ENCODE results near the gene ENTPD5. TPM values are rescaled to one million over a fixed set of nuclear protein-coding genes. Genes with fewer than 3 reads are reported as not detected.
"Not testable (repeated sequence)": the region's sequence is repeated elsewhere in the genome, so short reads cannot be mapped to it uniquely, and the experiment has no call there.

The ENTPD5 gene
- total RNA-seq, 6 experiments from 2014 or later: 9.0 to 11.7 (median 9.7) TPM

GRCh38 chr14:73942180-73942579, 76.9 kb downstream of the ENTPD5 start:
- Mint-ChIP-seq H3K4me1 (ENCODE audit: low read depth) (peaks cover 12% of the 10 kb centered on the region), H3K9me3 (no peaks in the 10 kb centered on the region), H3K27me3 (ENCODE audit: insufficient read depth) (no peaks in the 10 kb centered on the region; the same call in none of the 2 replicates), H3K4me3 (no peak overlapping the region), H3K27ac (no peak overlapping the region), H3K36me3 (ENCODE audit: low read depth) (peaks cover 3% of the 10 kb centered on the region; the same call in 1 of the 2 replicates)
- DNase-seq: no peak
- TF ChIP-seq, protein P1, sequence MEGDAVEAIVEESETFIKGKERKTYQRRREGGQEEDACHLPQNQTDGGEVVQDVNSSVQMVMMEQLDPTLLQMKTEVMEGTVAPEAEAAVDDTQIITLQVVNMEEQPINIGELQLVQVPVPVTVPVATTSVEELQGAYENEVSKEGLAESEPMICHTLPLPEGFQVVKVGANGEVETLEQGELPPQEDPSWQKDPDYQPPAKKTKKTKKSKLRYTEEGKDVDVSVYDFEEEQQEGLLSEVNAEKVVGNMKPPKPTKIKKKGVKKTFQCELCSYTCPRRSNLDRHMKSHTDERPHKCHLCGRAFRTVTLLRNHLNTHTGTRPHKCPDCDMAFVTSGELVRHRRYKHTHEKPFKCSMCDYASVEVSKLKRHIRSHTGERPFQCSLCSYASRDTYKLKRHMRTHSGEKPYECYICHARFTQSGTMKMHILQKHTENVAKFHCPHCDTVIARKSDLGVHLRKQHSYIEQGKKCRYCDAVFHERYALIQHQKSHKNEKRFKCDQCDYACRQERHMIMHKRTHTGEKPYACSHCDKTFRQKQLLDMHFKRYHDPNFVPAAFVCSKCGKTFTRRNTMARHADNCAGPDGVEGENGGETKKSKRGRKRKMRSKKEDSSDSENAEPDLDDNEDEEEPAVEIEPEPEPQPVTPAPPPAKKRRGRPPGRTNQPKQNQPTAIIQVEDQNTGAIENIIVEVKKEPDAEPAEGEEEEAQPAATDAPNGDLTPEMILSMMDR (IDR thresholded peaks at IDR 0.05): no peak

DNA sequence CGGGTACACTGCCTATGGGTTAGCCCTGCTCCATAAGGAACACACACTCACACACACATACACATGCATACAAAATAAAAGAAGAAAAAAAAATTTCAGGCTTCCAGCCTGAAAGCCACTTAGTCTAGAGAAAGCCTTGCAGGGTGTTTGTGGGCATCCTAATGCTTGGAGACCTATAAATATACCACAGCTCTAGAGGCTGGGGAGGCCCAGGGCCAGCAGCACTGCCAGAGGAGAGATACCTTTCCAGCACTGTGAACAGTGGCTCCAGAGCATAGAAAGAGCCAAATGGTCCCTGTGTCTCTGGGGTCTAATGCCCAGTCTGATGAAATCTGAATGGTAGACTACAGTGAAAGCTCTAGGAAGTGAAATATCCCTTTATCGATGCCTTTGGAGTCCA, 82.1 kb downstream of the ENTPD5 start:
- H3K4me1 Mint-ChIP-seq (ENCODE audit: low read depth): no peaks in the 10 kb centered on the region
- H3K36me3 Mint-ChIP-seq (ENCODE audit: low read depth): peaks cover 19% of the 10 kb centered on the region
- no peak overlapping the region for H3K27ac Mint-ChIP-seq
- H3K9me3 Mint-ChIP-seq: no peaks in the 10 kb centered on the region
- H3K4me3 Mint-ChIP-seq: no peak overlapping the region
- no peaks in the 10 kb centered on the region; the same call in none of the 2 replicates for H3K27me3 Mint-ChIP-seq (ENCODE audit: insufficient read depth)
- TF ChIP-seq, protein P1 (IDR thresholded peaks at IDR 0.05): no peak
- DNase-seq: no peak

DNA sequence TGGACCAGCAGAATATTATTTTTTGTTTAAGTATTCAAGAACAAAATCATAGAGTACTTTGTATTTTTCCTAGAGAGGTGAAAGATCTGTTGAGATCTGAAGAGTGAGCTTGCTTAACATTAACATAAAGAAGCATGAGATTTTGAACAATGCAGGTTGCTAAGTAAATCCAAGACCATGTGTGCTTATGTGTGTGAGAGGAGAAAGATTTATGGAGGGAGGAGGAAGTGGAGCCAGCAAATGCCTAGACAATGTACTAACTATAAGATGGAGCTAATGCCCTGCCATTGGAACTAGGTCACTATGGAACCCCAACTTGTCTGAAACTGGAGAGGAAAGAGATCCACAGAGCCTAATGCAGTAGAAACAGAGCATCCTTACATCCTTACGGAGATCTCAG, 82.5 kb downstream of the ENTPD5 start:
- no peak for DNase-seq
- Mint-ChIP-seq H3K36me3 (ENCODE audit: low read depth) (peaks cover 23% of the 10 kb centered on the region), H3K4me3 (no peak overlapping the region), H3K4me1 (ENCODE audit: low read depth) (no peaks in the 10 kb centered on the region), H3K27me3 (ENCODE audit: insufficient read depth) (no peaks in the 10 kb centered on the region; the same call in none of the 2 replicates), H3K9me3 (no peaks in the 10 kb centered on the region), H3K27ac (no peak overlapping the region; the same call in 1 of the 2 replicates)
- TF ChIP-seq, protein P1 (IDR thresholded peaks at IDR 0.05): no peak

DNA sequence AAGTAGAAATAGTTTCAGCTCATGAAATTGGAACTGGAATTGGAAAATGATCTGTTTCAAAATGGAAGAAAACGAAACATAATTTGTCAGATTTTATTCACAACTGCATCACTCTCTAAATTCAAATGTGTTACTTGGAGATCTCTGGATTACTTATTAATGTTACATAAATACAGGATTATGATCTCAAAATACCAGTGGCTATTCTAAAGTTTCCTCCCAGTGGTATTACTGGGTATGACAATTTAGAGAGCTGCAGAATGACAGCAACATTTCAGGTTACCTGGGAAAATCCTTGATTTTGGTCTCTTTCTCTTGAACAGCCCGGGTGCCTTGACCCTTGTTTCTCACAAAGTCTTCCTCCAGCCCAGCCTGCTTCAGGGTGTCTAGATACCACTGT, 83.4 kb downstream of the ENTPD5 start:
- DNase-seq: no peak
- no peak overlapping the region for H3K4me3 Mint-ChIP-seq
- peaks cover 29% of the 10 kb centered on the region for H3K36me3 Mint-ChIP-seq (ENCODE audit: low read depth)
- H3K27ac Mint-ChIP-seq: no peak overlapping the region
- no peaks in the 10 kb centered on the region; the same call in none of the 2 replicates for H3K27me3 Mint-ChIP-seq (ENCODE audit: insufficient read depth)
- H3K9me3 Mint-ChIP-seq: no peaks in the 10 kb centered on the region
- TF ChIP-seq, protein P1 (IDR thresholded peaks at IDR 0.05): peak; percentile 73
- no peaks in the 10 kb centered on the region for H3K4me1 Mint-ChIP-seq (ENCODE audit: low read depth)

- H3K4me3 Mint-ChIP-seq: no peak overlapping the region
- no peak for DNase-seq
- H3K27ac Mint-ChIP-seq: no peak overlapping the region
- 0 out of 2 replicates have a peak, but pooled peaks cover 4% of the 10 kb centered on the region for H3K4me1 Mint-ChIP-seq (ENCODE audit: low read depth)
- no peaks in the 10 kb centered on the region for H3K27me3 Mint-ChIP-seq (ENCODE audit: insufficient read depth)
- no peaks in the 10 kb centered on the region for H3K9me3 Mint-ChIP-seq
- TF ChIP-seq, protein P1 (IDR thresholded peaks at IDR 0.05): no peak
- H3K36me3 Mint-ChIP-seq (ENCODE audit: low read depth): peaks cover 8% of the 10 kb centered on the region; the same call in 1 of the 2 replicates
Observed at GRCh38 chr14:73924337-73924736, 94.8 kb downstream of the ENTPD5 start.

GRCh38 chr14:73919457-73919856, 99.6 kb downstream of the ENTPD5 start:
- not testable (repeated sequence) for H3K27ac Mint-ChIP-seq; H3K27me3 Mint-ChIP-seq (ENCODE audit: insufficient read depth); H3K4me3 Mint-ChIP-seq; DNase-seq; H3K9me3 Mint-ChIP-seq
- H3K4me1 Mint-ChIP-seq (ENCODE audit: low read depth): peaks cover 23% of the 10 kb centered on the region
- peaks cover 12% of the 10 kb centered on the region for H3K36me3 Mint-ChIP-seq (ENCODE audit: low read depth)
